Measurements from ENCODE around the gene COL6A1.

The COL6A1 gene

DNA sequence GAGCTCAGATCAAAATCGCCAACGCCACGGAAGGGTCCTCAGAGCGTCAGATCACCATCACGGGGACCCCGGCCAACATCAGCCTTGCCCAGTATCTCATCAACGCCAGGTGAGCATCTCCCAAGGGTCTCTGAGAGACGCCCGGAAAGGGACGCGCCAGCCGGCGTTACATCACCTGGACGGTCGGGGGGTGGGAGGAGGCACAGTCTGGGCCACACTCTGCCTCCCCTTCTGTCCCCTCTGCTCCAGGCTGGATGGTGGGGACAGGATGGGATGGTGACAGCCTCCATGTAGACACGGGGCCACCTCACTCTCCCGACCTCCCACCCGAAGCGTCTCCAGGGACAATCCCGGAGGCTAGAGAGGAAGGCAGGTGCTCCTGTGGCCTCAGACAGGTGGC lies 41.5 kb upstream of the COL6A1 start:
- H3K36me3 ChIP-seq = peaks cover 0 to 7% (median 0%) of the 10 kb centered on the region in 3 donors
- TF ChIP-seq, protein P1, sequence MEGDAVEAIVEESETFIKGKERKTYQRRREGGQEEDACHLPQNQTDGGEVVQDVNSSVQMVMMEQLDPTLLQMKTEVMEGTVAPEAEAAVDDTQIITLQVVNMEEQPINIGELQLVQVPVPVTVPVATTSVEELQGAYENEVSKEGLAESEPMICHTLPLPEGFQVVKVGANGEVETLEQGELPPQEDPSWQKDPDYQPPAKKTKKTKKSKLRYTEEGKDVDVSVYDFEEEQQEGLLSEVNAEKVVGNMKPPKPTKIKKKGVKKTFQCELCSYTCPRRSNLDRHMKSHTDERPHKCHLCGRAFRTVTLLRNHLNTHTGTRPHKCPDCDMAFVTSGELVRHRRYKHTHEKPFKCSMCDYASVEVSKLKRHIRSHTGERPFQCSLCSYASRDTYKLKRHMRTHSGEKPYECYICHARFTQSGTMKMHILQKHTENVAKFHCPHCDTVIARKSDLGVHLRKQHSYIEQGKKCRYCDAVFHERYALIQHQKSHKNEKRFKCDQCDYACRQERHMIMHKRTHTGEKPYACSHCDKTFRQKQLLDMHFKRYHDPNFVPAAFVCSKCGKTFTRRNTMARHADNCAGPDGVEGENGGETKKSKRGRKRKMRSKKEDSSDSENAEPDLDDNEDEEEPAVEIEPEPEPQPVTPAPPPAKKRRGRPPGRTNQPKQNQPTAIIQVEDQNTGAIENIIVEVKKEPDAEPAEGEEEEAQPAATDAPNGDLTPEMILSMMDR (IDR thresholded peaks at IDR 0.05) = no peak
- H3K9me3 ChIP-seq = peaks cover 0 to 17% (median 10%) of the 10 kb centered on the region in 3 donors
- H3K4me3 ChIP-seq = no peak overlapping the region
- intact Hi-C loops (cut with DNase I; ENCODE audit: low total_unique reads) = no loop called here
- no peak for DNase-seq
- H3K27me3 ChIP-seq = no peaks in the 10 kb centered on the region
- no peak overlapping the region for H3K27ac ChIP-seq
- H3K4me1 ChIP-seq = no peaks in the 10 kb centered on the region

DNA sequence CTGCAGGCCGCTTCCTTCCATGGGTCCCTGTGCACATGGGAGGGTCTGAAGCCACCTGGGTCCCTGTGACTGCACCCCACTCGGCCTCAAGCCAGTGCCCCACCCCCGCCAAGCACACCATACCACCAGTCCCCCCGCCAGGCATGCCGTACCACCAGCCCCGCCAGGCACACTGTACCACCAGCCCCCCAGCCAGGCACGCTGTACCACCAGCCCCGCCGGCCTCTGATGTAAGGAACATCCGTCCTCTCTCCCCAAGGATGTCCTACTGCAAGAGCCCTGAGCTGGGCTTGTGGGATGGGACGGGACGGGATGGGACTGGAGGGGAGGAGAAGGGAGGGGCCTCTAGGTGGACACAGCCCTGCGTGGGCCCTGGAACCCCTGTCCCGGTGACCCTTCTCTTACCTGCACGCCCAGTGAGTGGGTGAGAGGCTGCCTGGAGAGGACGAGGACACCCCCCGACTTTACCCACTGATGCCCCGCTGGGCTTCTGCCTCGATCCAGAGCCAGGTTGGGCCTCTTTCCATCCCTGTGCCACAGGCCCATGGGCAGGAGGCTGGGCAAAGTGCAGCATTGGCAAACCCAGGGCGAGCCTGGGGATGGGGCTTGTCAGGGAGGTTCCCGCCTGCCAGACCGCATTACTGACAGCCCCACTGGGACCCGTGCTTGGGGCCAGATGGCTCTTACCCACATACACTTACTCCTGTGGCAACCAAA lies 40.8 kb upstream of the COL6A1 start:
- Histone ChIP-seq H3K4me3 (no peak overlapping the region), H3K9me3 (peaks cover 0 to 10% (median 3%) of the 10 kb centered on the region in 3 donors), H3K4me1 (no peaks in the 10 kb centered on the region), H3K27me3 (no peaks in the 10 kb centered on the region), H3K36me3 (peaks cover 0 to 4% (median 0%) of the 10 kb centered on the region in 3 donors), H3K27ac (no peak overlapping the region)
- no peak for DNase-seq
- intact Hi-C loops (cut with DNase I; ENCODE audit: low total_unique reads) = no loop called here
- TF ChIP-seq, protein P1 (IDR thresholded peaks at IDR 0.05) = no peak

DNA sequence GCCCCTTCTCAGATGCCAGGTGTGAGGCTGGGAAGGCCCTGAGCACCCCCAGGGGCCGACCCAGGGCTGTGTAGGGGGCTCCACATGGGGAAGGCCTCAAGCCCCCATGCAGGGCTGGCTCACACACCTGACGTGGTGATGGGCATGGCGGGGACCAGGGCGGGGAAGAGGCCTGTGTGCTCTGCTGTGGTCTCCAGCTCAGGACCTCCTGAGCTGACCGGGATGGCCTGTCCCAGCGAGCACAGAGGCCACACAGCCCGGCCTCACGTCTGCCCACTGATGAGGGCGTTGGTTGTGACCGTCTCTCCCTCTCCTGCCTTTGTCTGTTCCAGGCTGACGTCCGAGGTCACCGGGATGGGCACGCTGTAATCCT lies 40.2 kb upstream of the COL6A1 start:
- intact Hi-C loops (cut with DNase I; ENCODE audit: low total_unique reads) = no loop called here
- TF ChIP-seq, protein P1 (IDR thresholded peaks at IDR 0.05) = no peak
- H3K4me1 ChIP-seq = no peaks in the 10 kb centered on the region

DNA sequence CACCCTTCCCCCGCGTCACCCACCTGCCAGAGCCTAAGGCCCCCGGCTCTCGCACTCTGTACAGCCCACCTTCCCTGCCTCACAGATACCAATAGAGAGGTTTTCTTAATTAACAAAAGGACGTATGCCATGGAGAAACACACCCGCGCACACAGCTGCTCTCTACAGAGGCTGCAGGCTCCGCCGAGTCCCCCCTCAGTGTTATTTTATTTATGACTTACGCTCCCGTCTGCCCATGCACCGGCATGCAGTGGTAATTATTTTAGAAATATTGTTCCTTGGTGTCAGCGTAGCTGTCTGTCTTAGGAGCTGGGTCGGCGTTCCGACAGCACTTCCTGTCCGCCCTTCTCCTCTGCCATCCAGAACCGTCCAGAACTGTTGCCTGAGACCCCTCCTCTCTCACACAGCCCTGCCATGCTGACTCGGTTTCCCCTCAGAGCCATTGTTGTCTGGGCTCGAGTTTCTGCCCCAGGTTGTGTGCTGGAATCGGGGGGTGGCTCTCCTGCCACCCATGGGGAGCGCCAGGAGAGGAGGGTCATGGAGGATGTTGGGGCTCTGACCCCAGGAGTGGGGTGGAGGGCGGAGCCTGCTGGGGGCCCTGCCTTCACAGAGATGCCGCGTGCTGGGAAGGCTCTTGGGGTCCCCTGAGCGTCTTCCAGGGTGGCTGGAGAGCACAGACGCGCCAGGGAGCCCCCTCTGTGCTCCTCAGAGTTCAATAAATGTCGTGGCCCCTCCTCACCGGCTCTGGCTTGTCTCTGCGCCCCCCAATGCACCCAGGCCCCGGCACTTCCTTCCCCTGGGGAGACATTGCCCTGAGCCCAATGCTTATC lies 39.6 kb upstream of the COL6A1 start:
- no peaks in the 10 kb centered on the region for H3K27me3 ChIP-seq
- H3K9me3 ChIP-seq = no peaks in the 10 kb centered on the region
- no peak overlapping the region for H3K27ac ChIP-seq
- TF ChIP-seq, protein P1 (IDR thresholded peaks at IDR 0.05) = no peak
- no peak overlapping the region for H3K4me3 ChIP-seq
- no peaks in the 10 kb centered on the region for H3K4me1 ChIP-seq
- intact Hi-C loops (cut with DNase I; ENCODE audit: low total_unique reads) = no loop called here
- DNase-seq = no peak
- no peaks in the 10 kb centered on the region for H3K36me3 ChIP-seq

More for the DNA sequence above, 40.2 kb upstream of the COL6A1 start:
- H3K27me3 ChIP-seq = no peaks in the 10 kb centered on the region
- no peak overlapping the region for H3K27ac ChIP-seq
- no peaks in the 10 kb centered on the region for H3K36me3 ChIP-seq
- no peak for DNase-seq
- H3K9me3 ChIP-seq = peaks cover 0 to 5% (median 0%) of the 10 kb centered on the region in 3 donors
- no peak overlapping the region for H3K4me3 ChIP-seq

DNA sequence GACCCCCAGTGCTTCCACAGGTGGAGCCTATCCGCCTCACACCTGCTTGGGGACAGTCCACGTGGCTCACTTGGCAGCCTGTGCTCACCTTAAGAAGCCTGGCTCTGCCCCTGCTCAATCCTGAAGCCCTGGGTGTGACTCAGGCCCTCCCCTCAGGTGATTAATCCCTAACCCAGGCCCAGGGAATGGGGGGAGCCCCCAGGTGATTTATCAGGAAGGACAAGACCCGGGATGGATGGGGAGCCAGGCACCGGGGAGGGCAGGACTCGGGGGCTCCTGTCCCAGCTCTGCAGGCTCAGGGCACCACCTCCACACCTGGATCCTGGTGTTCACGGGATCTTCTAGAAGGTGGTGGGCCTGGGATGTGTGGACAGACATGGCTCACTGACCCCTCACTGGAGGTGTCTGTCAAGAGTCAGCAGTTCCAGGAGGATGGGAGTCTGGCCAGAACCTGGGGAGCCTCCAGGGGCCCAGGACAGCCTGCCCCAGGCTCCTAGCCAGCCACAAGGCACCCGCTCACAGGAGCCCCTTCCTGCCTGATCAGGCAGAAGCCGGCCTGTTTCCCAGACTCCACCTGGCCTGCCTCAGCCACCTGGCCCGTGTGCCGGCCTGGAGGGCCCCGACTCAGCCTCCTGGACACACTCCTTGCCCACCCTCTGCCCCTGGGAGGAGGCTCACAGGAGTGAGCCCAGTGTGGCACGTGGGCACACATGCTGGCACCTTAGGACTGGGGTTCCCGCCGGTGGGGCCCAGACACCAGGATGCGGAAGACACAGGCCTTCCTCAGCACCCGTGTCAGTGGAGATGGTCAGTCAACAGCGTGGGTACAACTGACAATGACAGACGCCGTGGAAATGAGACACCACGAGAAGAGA lies 38.6 kb upstream of the COL6A1 start:
- Histone ChIP-seq H3K27me3 (no peaks in the 10 kb centered on the region), H3K9me3 (no peaks in the 10 kb centered on the region), H3K4me1 (no peaks in the 10 kb centered on the region), H3K36me3 (no peaks in the 10 kb centered on the region), H3K4me3 (no peak overlapping the region), H3K27ac (no peak overlapping the region)
- TF ChIP-seq, protein P1 (IDR thresholded peaks at IDR 0.05) = no peak
- DNase-seq = no peak
- intact Hi-C loops (cut with DNase I; ENCODE audit: low total_unique reads) = no loop called here

All from tibial artery (tissue), 4 donors.